ENCODE measurements around the gene LRRIQ3.
A peak's percentile ranks its signal among the peaks of the same experiment; 100 is the strongest.

LRRIQ3 gene

GRCh38 chr1:74107394-74107793 is 90.6 kb downstream of the LRRIQ3 start:
- no peak for DNase-seq

- DNase-seq: no peak
Observed at GRCh38 chr1:74091371-74091770, 106.6 kb downstream of the LRRIQ3 start.

- no peak for DNase-seq
Observed at GRCh38 chr1:74083128-74083527, 114.8 kb downstream of the LRRIQ3 start.

GRCh38 chr1:74065081-74065480 is 132.9 kb downstream of the LRRIQ3 start:
- DNase-seq: no peak

GRCh38 chr1:74057719-74058118 is 140.3 kb downstream of the LRRIQ3 start:
- no peak for DNase-seq

- no peak for DNase-seq
Observed at GRCh38 chr1:74053407-74053806, 144.6 kb downstream of the LRRIQ3 start.

- DNase-seq: no peak
Observed at GRCh38 chr1:74050386-74050785, 147.6 kb downstream of the LRRIQ3 start.

- no peak for DNase-seq
Observed at GRCh38 chr1:74038042-74038441, 159.9 kb downstream of the LRRIQ3 start.

GRCh38 chr1:74012583-74012982 is 185.4 kb downstream of the LRRIQ3 start:
- no peak for DNase-seq

- DNase-seq: no peak
Observed at GRCh38 chr1:74011736-74012135, 186.2 kb downstream of the LRRIQ3 start.

- DNase-seq: peak in 1 of 3 experiments; percentile 19
Observed at GRCh38 chr1:74010206-74010605, 187.8 kb downstream of the LRRIQ3 start.

GRCh38 chr1:74005533-74005932 is 192.4 kb downstream of the LRRIQ3 start:
- DNase-seq: no peak

- no peak for DNase-seq
Observed at GRCh38 chr1:74003806-74004205, 194.2 kb downstream of the LRRIQ3 start.

- DNase-seq: peak in 2 of 3 experiments; percentile 55 to 73
Observed at GRCh38 chr1:73998348-73998959, 199.5 kb downstream of the LRRIQ3 start.

GRCh38 chr1:73980324-73981040 is 217.5 kb downstream of the LRRIQ3 start:
- no peak for DNase-seq

GRCh38 chr1:73979684-73980083 is 218.3 kb downstream of the LRRIQ3 start:
- DNase-seq: no peak

GRCh38 chr1:73978964-73979363 is 219.0 kb downstream of the LRRIQ3 start:
- no peak for DNase-seq

Measured in NCI-H1417 (cell line).